ENCODE results near the gene WDHD1.

GRCh38 chr14:55038708-55039107, 11.8 kb upstream of the WDHD1 start:
- TF ChIP-seq CTCF (conservative IDR thresholded peaks at IDR 0.05; ENCODE audit: low read length) (no peak), EZH2phosphoT487 (IDR thresholded peaks at IDR 0.05; ENCODE audit: borderline replicate concordance, low read depth, low read length) (no peak)
